ENCODE measurements around the gene ZNF235.

- no peak for TF ChIP-seq CTCF (IDR thresholded peaks at IDR 0.05)
- no peak for TF ChIP-seq EZH2 (IDR thresholded peaks at IDR 0.05; ENCODE audit: borderline replicate concordance, insufficient read depth, low read depth, low read length, poor library complexity, severe bottlenecking)
Measured at GRCh38 chr19:44305457-44305856, 632 bp upstream of the ZNF235 start.
